Mesendoderm (in vitro differentiated cells): ENCODE measurements around the gene SLC16A4.

ENCODE experiments used
- DNase-seq: peaks from one replicate; pipeline ENCODE4 v3.0.0; 2013
- H2AK5ac ChIP-seq: 2 replicates; pipeline ENCODE4 v1.6.1; 2013; ENCODE audit warnings: low read length, inconsistent platforms
- H2BK120ac ChIP-seq: 2 replicates; pipeline ENCODE4 v1.6.1; 2013; ENCODE audit warnings: low read depth, mild to moderate bottlenecking, low read length, moderate library complexity, mixed read lengths
- H2BK15ac ChIP-seq: replicated peaks from 2 replicates; pipeline ENCODE4 v1.6.1; 2013; ENCODE audit warnings: low read depth, mild to moderate bottlenecking, moderate library complexity
- H2BK5ac ChIP-seq: 2 replicates; pipeline ENCODE4 v1.6.1; 2013; ENCODE audit warnings: low read length, inconsistent platforms
- H3K18ac ChIP-seq: 2 replicates; pipeline ENCODE4 v1.6.1; 2013; ENCODE audit warnings: mild to moderate bottlenecking, low read length, mixed read lengths
- H3K23ac ChIP-seq: one replicate; pipeline ENCODE4 v1.6.1; 2013; ENCODE audit warnings: low read length
- H3K27ac ChIP-seq: 2 replicates; pipeline ENCODE4 v1.5.1; 2013; ENCODE audit warnings: low read depth, mild to moderate bottlenecking, inconsistent platforms, low read length, moderate library complexity
- H3K27me3 ChIP-seq: 2 replicates; pipeline ENCODE4 v1.6.1; 2013; ENCODE audit warnings: low read length, control low read depth, mild to moderate bottlenecking, inconsistent platforms; ENCODE audit not compliant: insufficient read depth, poor library complexity
- H3K36me3 ChIP-seq: 2 replicates; pipeline ENCODE4 v1.6.1; 2013; ENCODE audit warnings: low read length, inconsistent platforms; ENCODE audit not compliant: control insufficient read depth, insufficient read depth
- H3K4ac ChIP-seq: one replicate; pipeline ENCODE4 v1.6.1; 2013; ENCODE audit warnings: low read depth, mild to moderate bottlenecking, low read length, moderate library complexity
- H3K4me1 ChIP-seq: 2 replicates; pipeline ENCODE4 v1.6.1; 2013; ENCODE audit warnings: low read depth, low read length, inconsistent platforms; ENCODE audit not compliant: control insufficient read depth
- H3K4me2 ChIP-seq: 2 replicates; pipeline ENCODE4 v1.6.1; 2013; ENCODE audit warnings: low read length
- H3K4me3 ChIP-seq: 2 replicates; pipeline ENCODE4 v1.5.1; 2013; ENCODE audit warnings: mild to moderate bottlenecking, low read length
- H3K56ac ChIP-seq: one replicate; pipeline ENCODE4 v1.6.1; 2013; ENCODE audit warnings: low read length
- H3K79me1 ChIP-seq: 2 replicates; pipeline ENCODE4 v1.6.1; 2013; ENCODE audit warnings: low read length, inconsistent platforms
- H3K79me2 ChIP-seq: 2 replicates; pipeline ENCODE4 v1.6.1; 2013; ENCODE audit warnings: mild to moderate bottlenecking, low read length; ENCODE audit not compliant: control insufficient read depth, insufficient read depth
- H3K9ac ChIP-seq: 2 replicates; pipeline ENCODE4 v1.6.1; 2013; ENCODE audit warnings: low read length, inconsistent platforms
- H4K5ac ChIP-seq: one replicate; pipeline ENCODE4 v1.6.1; 2013; ENCODE audit warnings: low read length
- H4K8ac ChIP-seq: one replicate; pipeline ENCODE4 v1.6.1; 2013; ENCODE audit warnings: low read depth, mild to moderate bottlenecking, control low read depth, low read length, moderate library complexity
- WGBS: extraction: QIAGEN DNeasy Blood & Tissue Kit; methylation state at CpG from one replicate; pipeline ENCODE4 v1.1.7; 2013; ENCODE audit warnings: low lambda C conversion rate, missing lambda C conversion rate; ENCODE audit not compliant: insufficient coverage; ENCODE audit errors: extremely low coverage; 5-methylcytosine and 5-hydroxymethylcytosine counted together

The SLC16A4 gene

GRCh38 chr1:110434946-110435345 is 44.1 kb upstream of the SLC16A4 start:
- H3K4me2 ChIP-seq: no peak overlapping the region
- H3K23ac ChIP-seq: no peak overlapping the region
- H4K5ac ChIP-seq: no peak overlapping the region
- no peak overlapping the region for H3K18ac ChIP-seq
- H2AK5ac ChIP-seq: peak overlapping the region; percentile 39
- H3K9ac ChIP-seq: no peak overlapping the region
- H3K27me3 ChIP-seq: no peaks in the 10 kb centered on the region
- H3K36me3 ChIP-seq: no peaks in the 10 kb centered on the region
- peaks cover 43% of the 10 kb centered on the region for H3K4me1 ChIP-seq
- no peaks in the 10 kb centered on the region for H3K79me2 ChIP-seq
- no peak overlapping the region for H2BK5ac ChIP-seq
- H3K56ac ChIP-seq: no peak overlapping the region
- H3K4me3 ChIP-seq: no peak overlapping the region
- H2BK120ac ChIP-seq: no peak overlapping the region
- H3K4ac ChIP-seq: no peak overlapping the region
- no peaks in the 10 kb centered on the region for H3K79me1 ChIP-seq
- no peak overlapping the region for H3K27ac ChIP-seq
- WGBS: no CpG with 5 or more reads among the region's 3 CpGs
- H4K8ac ChIP-seq: no peak overlapping the region
- H2BK15ac ChIP-seq: no peak overlapping the region
- no peak for DNase-seq

GRCh38 chr1:110433803-110434202 is 43.0 kb upstream of the SLC16A4 start:
- Histone ChIP-seq H3K9ac (no peak overlapping the region), H3K36me3 (no peaks in the 10 kb centered on the region), H2BK5ac (peak overlapping the region; percentile 48), H3K27me3 (no peaks in the 10 kb centered on the region), H3K4ac (no peak overlapping the region), H3K4me3 (no peak overlapping the region), H3K18ac (peak overlapping the region; percentile 35), H3K56ac (peak overlapping the region; percentile 49), H4K5ac (no peak overlapping the region), H4K8ac (no peak overlapping the region), H3K23ac (no peak overlapping the region), H3K79me1 (no peaks in the 10 kb centered on the region), H3K4me2 (no peak overlapping the region), H2AK5ac (no peak overlapping the region), H3K79me2 (no peaks in the 10 kb centered on the region), H3K4me1 (peaks cover 38% of the 10 kb centered on the region), H2BK120ac (no peak overlapping the region), H2BK15ac (peak overlapping the region; percentile 28), H3K27ac (peak overlapping the region; percentile 60)
- peak; percentile 96 for DNase-seq
- WGBS: no CpG with 5 or more reads among the region's 3 CpGs

- no peak for DNase-seq
- Histone ChIP-seq H3K27me3 (no peaks in the 10 kb centered on the region), H3K79me1 (no peaks in the 10 kb centered on the region), H2BK120ac (no peak overlapping the region), H3K4me1 (peaks cover 34% of the 10 kb centered on the region), H3K4me3 (no peak overlapping the region), H3K56ac (peak overlapping the region; percentile 43), H3K23ac (no peak overlapping the region), H3K36me3 (no peaks in the 10 kb centered on the region), H4K5ac (peak overlapping the region; percentile 27), H2BK15ac (peak overlapping the region; percentile 28), H4K8ac (no peak overlapping the region), H3K9ac (no peak overlapping the region), H3K79me2 (no peaks in the 10 kb centered on the region), H2AK5ac (peak overlapping the region; percentile 51), H3K18ac (peak overlapping the region; percentile 35), H3K4me2 (no peak overlapping the region), H2BK5ac (no peak overlapping the region), H3K27ac (peak overlapping the region; percentile 60), H3K4ac (no peak overlapping the region)
- WGBS: no CpG with 5 or more reads among the region's 2 CpGs
These were observed 42.4 kb upstream of the SLC16A4 start for GRCh38 chr1:110433213-110433612.

- Histone ChIP-seq H2BK5ac (no peak overlapping the region), H3K23ac (no peak overlapping the region), H3K36me3 (no peaks in the 10 kb centered on the region), H2AK5ac (no peak overlapping the region), H2BK15ac (no peak overlapping the region), H3K27ac (no peak overlapping the region), H3K4me3 (no peak overlapping the region), H3K9ac (no peak overlapping the region), H3K4ac (no peak overlapping the region), H3K27me3 (no peaks in the 10 kb centered on the region), H3K4me2 (no peak overlapping the region), H2BK120ac (no peak overlapping the region), H3K18ac (no peak overlapping the region), H3K56ac (peak overlapping the region; percentile 49), H4K8ac (no peak overlapping the region), H3K4me1 (peaks cover 21% of the 10 kb centered on the region), H4K5ac (no peak overlapping the region), H3K79me2 (no peaks in the 10 kb centered on the region), H3K79me1 (no peaks in the 10 kb centered on the region)
- DNase-seq: no peak
- WGBS: no CpG with 5 or more reads among the region's 4 CpGs
These were observed 40.1 kb upstream of the SLC16A4 start for GRCh38 chr1:110430901-110431300.

- Histone ChIP-seq H3K18ac (no peak overlapping the region), H2BK120ac (no peak overlapping the region), H3K4me2 (no peak overlapping the region), H3K4ac (no peak overlapping the region), H3K23ac (no peak overlapping the region), H3K27ac (no peak overlapping the region), H3K36me3 (no peaks in the 10 kb centered on the region), H2BK5ac (no peak overlapping the region), H3K4me1 (peaks cover 21% of the 10 kb centered on the region), H3K79me2 (no peaks in the 10 kb centered on the region), H2BK15ac (no peak overlapping the region), H4K8ac (no peak overlapping the region), H4K5ac (no peak overlapping the region), H2AK5ac (no peak overlapping the region), H3K4me3 (no peak overlapping the region), H3K56ac (peak overlapping the region; percentile 54), H3K79me1 (no peaks in the 10 kb centered on the region), H3K9ac (no peak overlapping the region), H3K27me3 (no peaks in the 10 kb centered on the region)
- DNase-seq: no peak
- WGBS: no CpG with 5 or more reads among the region's 6 CpGs
These were observed 39.5 kb upstream of the SLC16A4 start for GRCh38 chr1:110430366-110430765.

GRCh38 chr1:110428946-110429345 is 38.1 kb upstream of the SLC16A4 start:
- H3K9ac ChIP-seq: no peak overlapping the region
- H2BK15ac ChIP-seq: no peak overlapping the region
- H3K4ac ChIP-seq: no peak overlapping the region
- H4K8ac ChIP-seq: no peak overlapping the region
- H2AK5ac ChIP-seq: no peak overlapping the region
- no peak overlapping the region for H2BK120ac ChIP-seq
- H3K18ac ChIP-seq: no peak overlapping the region
- H3K23ac ChIP-seq: no peak overlapping the region
- no CpG with 5 or more reads among the region's 4 CpGs for WGBS
- no peak overlapping the region for H3K27ac ChIP-seq
- H3K36me3 ChIP-seq: no peaks in the 10 kb centered on the region
- no peak overlapping the region for H3K56ac ChIP-seq
- H3K27me3 ChIP-seq: no peaks in the 10 kb centered on the region
- H3K79me2 ChIP-seq: no peaks in the 10 kb centered on the region
- DNase-seq: no peak
- no peak overlapping the region for H4K5ac ChIP-seq
- H3K4me3 ChIP-seq: no peak overlapping the region
- H3K4me1 ChIP-seq: peaks cover 15% of the 10 kb centered on the region
- H3K4me2 ChIP-seq: no peak overlapping the region
- H2BK5ac ChIP-seq: no peak overlapping the region
- H3K79me1 ChIP-seq: no peaks in the 10 kb centered on the region
